HepG2 (cell line): Measurements from ENCODE around the gene KCNAB1. TPM values are rescaled to one million over a fixed set of nuclear protein-coding genes. Genes with fewer than 3 reads are reported as not detected.

Experiments used
- ATAC-seq: fragments of 200-7000 bp; cut with Tn5 transposase; 3 replicates; pipeline ENCODE4 v1.9.1; 2020; ENCODE audit warnings: mild to moderate bottlenecking, moderate library complexity
- Bru-seq: library from RNA; stranded (reverse); fragments of 400-500 nt; gene quantifications from one replicate; lab custom pipeline; 2021; lab: Mats Ljungman, UMichigan
- BruChase-seq, 2 experiments: library from RNA; stranded (reverse); fragments of 400-500 nt; gene quantifications; one replicate each; lab custom pipeline; 2021; lab: Mats Ljungman, UMichigan
- BruUV-seq: library from RNA; stranded (reverse); fragments of 400-500 nt; replicated peaks from 2 replicates; lab custom pipeline; 2021; lab: Mats Ljungman, UMichigan
- CTCF ChIA-PET: fragments of 300-600 bp; formaldehyde crosslinking; extraction: SDS; loops from one replicate; lab custom pipeline; 2021; ENCODE audit warnings: low total read pairs, inconsistent platforms, low intra/inter-chr PET ratio; lab: Yijun Ruan, JAX
- POLR2A ChIA-PET: fragments of 350-600 bp; sonication (Branson Sonifier 250); formaldehyde crosslinking; loops from one replicate; lab custom pipeline; 2020; ENCODE audit warnings: antibody characterized with exemption, inconsistent platforms; lab: Yijun Ruan, JAX
- DNase-seq: peaks from one replicate; pipeline ENCODE4 v3.0.0-alpha.2; 2015; ENCODE audit warnings: low spot score
- FAIRE-seq: peaks from 3 replicates; lab custom pipeline; 2011; peaks lifted over from hg19 to GRCh38; lab: Jason Lieb, UNC
- H2AFZ ChIP-seq: one replicate; pipeline ENCODE4 v1.6.1; 2011; ENCODE audit warnings: low read length, inconsistent platforms
- H3K27ac ChIP-seq: fragments of 300-600 bp; 3 replicates; pipeline ENCODE4 v1.8.0; 2011; ENCODE audit warnings: mixed run types, mild to moderate bottlenecking, mixed read lengths, low read length, inconsistent platforms; ENCODE audit not compliant: insufficient read depth; ENCODE audit errors: extremely low read length
- H3K27me3 ChIP-seq, 2 experiments: fragments of 200-600 bp in 1 of 2; 2 replicates in 1 of 2; 3 replicates in 1 of 2; pipeline versions ENCODE4 v1.6.0 to v1.8.0; 2011; ENCODE audit warnings: low read length in 2 of 2, mild to moderate bottlenecking in 2 of 2, moderate library complexity in 2 of 2, inconsistent platforms in 1 of 2; ENCODE audit not compliant: insufficient read depth in 2 of 2, control insufficient read depth in 1 of 2
- H3K36me3 ChIP-seq, 2 experiments: fragments of 200-600 bp in 1 of 2; replicated peaks in 1 of 2; 2 replicates in 1 of 2; 3 replicates in 1 of 2; pipeline versions ENCODE4 v1.5.1 to v1.8.0; 2011; ENCODE audit warnings: low read length in 2 of 2, inconsistent platforms in 1 of 2; ENCODE audit not compliant: insufficient read depth in 2 of 2, control insufficient read depth in 1 of 2
- H3K4me1 ChIP-seq: 2 replicates; pipeline ENCODE4 v1.5.1; 2012; ENCODE audit warnings: low read length, inconsistent platforms; ENCODE audit not compliant: insufficient read depth
- H3K4me2 ChIP-seq: 2 replicates; pipeline ENCODE4 v1.6.0; 2011; ENCODE audit warnings: low read depth, low read length, inconsistent platforms
- H3K4me3 ChIP-seq, 3 experiments: fragments of 200-600 bp in 1 of 3; sonication (generic), shearing (Covaris generic) in 1 of 3; replicated peaks in 1 of 3; 2 replicates each; pipeline ENCODE4 v1.5.1; 2011 to 2016; ENCODE audit warnings: low read length in 3 of 3, inconsistent platforms in 2 of 3, low read depth in 2 of 3, mild to moderate bottlenecking in 2 of 3, control low read depth in 1 of 3, mixed read lengths in 1 of 3; ENCODE audit not compliant: insufficient read depth in 1 of 3
- H3K79me2 ChIP-seq: one replicate; pipeline ENCODE4 v1.6.1; 2011; ENCODE audit warnings: low read length, inconsistent platforms; ENCODE audit not compliant: insufficient read depth
- H3K9ac ChIP-seq: 2 replicates; pipeline ENCODE4 v1.6.0; 2011; ENCODE audit warnings: mild to moderate bottlenecking, low read depth, low read length, inconsistent platforms; ENCODE audit not compliant: insufficient read depth
- H3K9me3 ChIP-seq: 2 replicates; pipeline ENCODE4 v1.5.1; 2012; ENCODE audit warnings: mild to moderate bottlenecking, low read length
- H4K20me1 ChIP-seq: 2 replicates; pipeline ENCODE4 v1.6.0; 2011; ENCODE audit warnings: inconsistent platforms, mild to moderate bottlenecking, low read length, moderate library complexity; ENCODE audit not compliant: insufficient read depth
- ARNT ChIP-seq: fragments of 450-650 bp; IDR thresholded peaks from 2 replicates; pipeline ENCODE4 v1.6.1; 2017
- ARNT2 ChIP-seq: sonication (generic); formaldehyde crosslinking; IDR thresholded peaks from 2 replicates; pipeline ENCODE4 v1.8.0; 2022; ENCODE audit warnings: mild to moderate bottlenecking, low read depth, missing genetic modification reagents, moderate library complexity
- GLI4 ChIP-seq: sonication (generic); formaldehyde crosslinking; IDR thresholded peaks from 2 replicates; pipeline ENCODE4 v1.5.1; 2020; ENCODE audit warnings: missing genetic modification reagents, mild to moderate bottlenecking, moderate library complexity, borderline replicate concordance
- KAT2B ChIP-seq: fragments of 150-350 bp; IDR thresholded peaks from 2 replicates; pipeline ENCODE4 v1.6.1; 2014; ENCODE audit warnings: low read depth, low read length, borderline replicate concordance
- MAX ChIP-seq: IDR thresholded peaks from 2 replicates; pipeline ENCODE4 v1.6.1; 2012; ENCODE audit warnings: inconsistent platforms
- MBNL3 ChIP-seq: fragments of 250-450 bp; sonication (Bioruptor Pico); conservative IDR thresholded peaks from 2 replicates; pipeline ENCODE4 v1.8.0; 2022; ENCODE audit warnings: mild to moderate bottlenecking, inconsistent platforms
- NKX3-1 ChIP-seq: sonication (generic); formaldehyde crosslinking; IDR thresholded peaks from 2 replicates; pipeline ENCODE4 v1.5.0; 2020; ENCODE audit warnings: missing genetic modification reagents
- RCOR2 ChIP-seq: IDR thresholded peaks from 2 replicates; pipeline ENCODE4 v1.6.1; 2016; ENCODE audit warnings: missing biosample characterization, missing genetic modification reagents
- TFAP4 ChIP-seq: sonication (generic); IDR thresholded peaks from 2 replicates; pipeline ENCODE4 v1.6.1; 2016; ENCODE audit warnings: low read depth, borderline replicate concordance
- ZNF710 ChIP-seq: sonication (generic); formaldehyde crosslinking; IDR thresholded peaks from 2 replicates; pipeline ENCODE4 v1.5.0; 2020; ENCODE audit warnings: mild to moderate bottlenecking, missing genetic modification reagents, borderline replicate concordance
- WGBS: methylation state at CpG from one replicate; pipeline ENCODE4 v1.1.6; 2017; ENCODE audit warnings: low lambda C conversion rate; 5-methylcytosine and 5-hydroxymethylcytosine counted together
- in situ Hi-C: cut with HindIII; loops from 2 replicates; pipeline ENCODE4 v1.10.0; 2017; ENCODE audit warnings: low pct_unique_long_range_greater_than_20kb; ENCODE audit not compliant: extremely low pct_ligation_motif_present
- intact Hi-C: fragments of 100-400 bp; cut with micrococcal nuclease; formaldehyde crosslinking; loops from one replicate; pipeline ENCODE4 v1.10.0; 2022; ENCODE audit not compliant: unreplicated experiment
- long read RNA-seq, 2 experiments: library from RNA in 1 of 2; library from polyadenylated mRNA in 1 of 2; stranded (forward) in 1 of 2; unstranded in 1 of 2; transcript quantifications; one replicate each; pipeline ENCODE4 v2.0.0, GENCODE V29; 2019 to 2022
- polyA minus RNA-seq, 3 experiments: library from RNA; depleted of rRNA, polyadenylated mRNA; stranded (reverse); fragments of >200 nt; gene quantifications; 2 replicates each; pipeline ENCODE4 v1.2.3, GENCODE V29; 2011; ENCODE audit warnings: low replicate concordance in 1 of 3
- polyA plus RNA-seq, 8 experiments: library from polyadenylated mRNA; depleted of rRNA in 3 of 8; stranded (reverse) in 7 of 8; unstranded in 1 of 8; fragments of >200 nt; fragmentation: Illumina TruSeq in 4 of 8; extraction: Trizol in 4 of 8; gene quantifications; 2 replicates each; pipeline versions ENCODE4 v1.2.1 to v1.2.3, GENCODE V29; 2011 to 2016; ENCODE audit warnings: low read depth in 4 of 8, missing spikeins in 1 of 8, mixed read lengths in 1 of 8; ENCODE audit not compliant: insufficient read depth in 1 of 8
- total RNA-seq, 5 experiments: library from RNA; depleted of rRNA; stranded (reverse); fragments of >200 nt; fragmentation: Illumina TruSeq; extraction: Trizol; gene quantifications; 2 replicates each; pipeline ENCODE4 v1.2.3, GENCODE V29; 2016; ENCODE audit warnings: low read depth in 1 of 5

Gene KCNAB1
- not detected in 2 replicates for total RNA-seq (2016; rRNA removed; fragmentation: Illumina TruSeq; extraction: Trizol)
- not detected in 2 replicates for total RNA-seq (2016; cell fraction: cytosol; rRNA removed; fragmentation: Illumina TruSeq; extraction: Trizol; ENCODE audit: low read depth)
- total RNA-seq (2016; cell fraction: insoluble cytoplasmic fraction; rRNA removed; fragmentation: Illumina TruSeq; extraction: Trizol): not detected in 2 replicates
- not detected in 2 replicates for total RNA-seq (2016; cell fraction: membrane; rRNA removed; fragmentation: Illumina TruSeq; extraction: Trizol)
- not detected in 2 replicates for total RNA-seq (2016; cell fraction: nucleus; rRNA removed; fragmentation: Illumina TruSeq; extraction: Trizol)
- not detected in 2 replicates for polyA plus RNA-seq (2011; rRNA removed)
- polyA plus RNA-seq (2011; cell fraction: cytosol; rRNA removed): not detected in 2 replicates
- polyA plus RNA-seq (2011; cell fraction: nucleus; rRNA removed): not detected in 2 replicates
- 0.15 and 0.16 TPM in 2 replicates for polyA plus RNA-seq (2012)
- polyA plus RNA-seq (2016; cell fraction: cytosol; fragmentation: Illumina TruSeq; extraction: Trizol; ENCODE audit: low read depth): not detected in 2 replicates
- not detected in 2 replicates for polyA plus RNA-seq (2016; cell fraction: insoluble cytoplasmic fraction; fragmentation: Illumina TruSeq; extraction: Trizol; ENCODE audit: low read depth)
- not detected in 2 replicates for polyA plus RNA-seq (2016; cell fraction: membrane; fragmentation: Illumina TruSeq; extraction: Trizol; ENCODE audit: low read depth)
- not detected in 2 replicates for polyA plus RNA-seq (2016; cell fraction: nucleus; fragmentation: Illumina TruSeq; extraction: Trizol; ENCODE audit: insufficient read depth, low read depth)
- polyA minus RNA-seq (2011; rRNA and poly(A)+ RNA removed; ENCODE audit: low replicate concordance): not detected in 2 replicates
- not detected in 2 replicates for polyA minus RNA-seq (2011; cell fraction: cytosol; rRNA and poly(A)+ RNA removed)
- 0.12 and 0.13 TPM in 2 replicates for polyA minus RNA-seq (2011; cell fraction: nucleus; rRNA and poly(A)+ RNA removed)
- Bru-seq, nascent RNA: percentile 3 among the genes with signal in this experiment
- BruChase-seq, experiment 1, labeled RNA remaining after a 6-hour chase: percentile 3 among the genes with signal in this experiment
- BruChase-seq, experiment 2, labeled RNA remaining after a 2-hour chase: percentile 4 among the genes with signal in this experiment
- long read RNA-seq, experiment 1: 0 reads
- long read RNA-seq, experiment 2: 0 reads

GRCh38 chr3:156120528-156121251 lies at the start of gene KCNAB1:
KCNAB1 (plus strand) TSS chr3:156120578.
- Histone ChIP-seq H3K27ac (no peak within 1 kb of the TSS), H3K27me3 (peaks cover 0 to 3% of the 10 kb centered on the region in 2 experiments; a peak in 2 of 5 replicates), H3K4me2 (no peak within 1 kb of the TSS), H3K36me3 (no peaks in the 10 kb centered on the region), H2AFZ (no peak within 1 kb of the TSS), H3K79me2 (no peaks in the 10 kb centered on the region), H4K20me1 (no peaks in the 10 kb centered on the region), H3K9ac (no peak within 1 kb of the TSS), H3K4me1 (no peaks in the 10 kb centered on the region), H3K4me3 (no peak within 1 kb of the TSS), H3K9me3 (no peaks in the 10 kb centered on the region)
- in situ Hi-C loops (no loop called here), intact Hi-C loops (no loop called here)
- DNase-seq (no peak), ATAC-seq (no peak), FAIRE-seq (no peak)
- no peak for TF ChIP-seq ARNT
- ChIA-PET POLR2A (no interaction called here), CTCF (no interaction called here)
- BruUV-seq: no TSS peak
- 16% methylated on average over 11 of the region's 19 CpGs for WGBS

GRCh38 chr3:156071031-156071430 lies 49.3 kb upstream of the KCNAB1 start:
- no peak overlapping the region for H3K4me3 ChIP-seq
- TF ChIP-seq ZNF710 (CRISPR knock-in tag) (no peak), KAT2B (no peak), TFAP4 (no peak), GLI4 (CRISPR knock-in tag) (no peak), MAX (no peak), MBNL3 (no peak), NKX3-1 (no peak), ARNT2 (CRISPR knock-in tag) (no peak), RCOR2 (CRISPR knock-in tag) (no peak)
- no peak overlapping the region for H3K9ac ChIP-seq
- FAIRE-seq (no peak), DNase-seq (no peak), ATAC-seq (no peak)
- no peaks in the 10 kb centered on the region; a peak in 2 of 5 replicates for H3K27me3 ChIP-seq
- no peaks in the 10 kb centered on the region for H3K79me2 ChIP-seq
- no peaks in the 10 kb centered on the region for H4K20me1 ChIP-seq
- intact Hi-C loops: no loop called here
- ChIA-PET POLR2A (no interaction called here), CTCF (no interaction called here)
- no peaks in the 10 kb centered on the region for H3K4me1 ChIP-seq
- no peak overlapping the region for H3K4me2 ChIP-seq
- H3K36me3 ChIP-seq: no peaks in the 10 kb centered on the region
- 92% methylated on average over 1 of the region's 1 CpG for WGBS
- no TSS peak for BruUV-seq
- no peak overlapping the region for H2AFZ ChIP-seq
- no peak overlapping the region for H3K27ac ChIP-seq
- H3K9me3 ChIP-seq: no peaks in the 10 kb centered on the region
- in situ Hi-C loops: no loop called here
